ENCODE data around the gene UIMC1.

DNA sequence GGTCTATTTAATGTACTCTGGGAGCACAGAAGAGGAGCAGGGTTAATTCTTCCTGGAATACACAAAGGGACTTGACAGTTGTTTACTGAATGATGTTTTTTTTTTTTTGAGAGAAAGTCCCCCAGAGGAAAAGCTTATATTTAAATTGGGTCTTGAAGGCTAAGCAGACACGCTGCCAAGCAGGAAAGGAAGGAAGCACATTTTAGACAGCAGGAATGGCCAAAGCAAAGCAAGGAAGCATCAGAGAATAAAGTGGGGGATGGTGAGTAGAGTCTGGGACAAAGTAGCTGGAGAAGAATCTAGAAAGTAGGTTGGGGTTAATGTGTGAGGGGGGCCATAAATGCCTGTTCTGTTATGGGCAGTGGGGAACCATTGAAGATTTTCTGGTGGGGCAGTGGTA, 37.4 kb upstream of the UIMC1 start:
- TF ChIP-seq CTCF (IDR thresholded peaks at IDR 0.05) (no peak), POLR2A (IDR thresholded peaks at IDR 0.05) (no peak)
